Smooth muscle cell of the pulmonary artery (primary cell): ENCODE measurements around the gene ARHGAP42. TPM values are rescaled to one million over a fixed set of nuclear protein-coding genes. Genes with fewer than 3 reads are reported as not detected.

Source experiments
- total RNA-seq: library from RNA; depleted of rRNA; stranded (reverse); fragments of >200 nt; gene quantifications from 2 replicates; pipeline ENCODE4 v1.2.3, GENCODE V29; 2014

Gene ARHGAP42
- 9.3 and 16.4 TPM in 2 replicates for total RNA-seq

GRCh38 chr11:100687054-100687629, at the start of gene ARHGAP42:
Gene ARHGAP42, plus strand, starts transcription at chr11:100687288. Its CDS starts 391 bp downstream, at chr11:100687679.

